AG04450 (cell line): Measurements from ENCODE around the gene EIF3C. TPM values are rescaled to one million over a fixed set of nuclear protein-coding genes. Genes with fewer than 3 reads are reported as not detected.
"Not testable (repeated sequence)": the region's sequence is repeated elsewhere in the genome, so short reads cannot be mapped to it uniquely, and the experiment has no call there.

ENCODE experiments used
- CTCF ChIA-PET: fragments of 300-600, 350-600 bp; formaldehyde crosslinking; extraction: SDS; loops from one replicate; lab custom pipeline; 2022; ENCODE audit warnings: antibody characterized with exemption, inconsistent platforms; lab: Charles Lee
- POLR2A ChIA-PET: fragments of 350-600 bp; formaldehyde crosslinking; extraction: SDS; loops from one replicate; lab custom pipeline; 2021; ENCODE audit warnings: antibody characterized with exemption, inconsistent platforms; lab: Yijun Ruan, JAX
- DNase-seq: peaks from one replicate; pipeline ENCODE4 v3.0.0-alpha.2; 2011; ENCODE audit warnings: low read depth, low spot score
- H3K27ac ChIP-seq: one replicate; pipeline ENCODE4 v1.5.1; 2012; ENCODE audit warnings: low read depth, low read length, control low read depth
- H3K27me3 ChIP-seq: one replicate; pipeline ENCODE4 v1.6.0; 2012; ENCODE audit warnings: low read length; ENCODE audit not compliant: control insufficient read depth, insufficient read depth
- H3K4me3 ChIP-seq: 2 replicates; pipeline ENCODE4 v1.5.1; 2011; ENCODE audit warnings: mild to moderate bottlenecking, low read depth, low read length, control low read depth
- H3K9me3 ChIP-seq: 2 replicates; pipeline ENCODE4 v1.5.1; 2012; ENCODE audit warnings: low read length; ENCODE audit not compliant: control insufficient read depth, insufficient read depth
- polyA plus RNA-seq: library from polyadenylated mRNA; depleted of rRNA; stranded (reverse); fragments of >200 nt; gene quantifications from 2 replicates; pipeline ENCODE4 v1.2.3, GENCODE V29; 2011; rRNA removed
- small RNA-seq: library from RNA; depleted of rRNA; stranded (forward); fragments of <200 nt; gene quantifications from one replicate; pipeline ENCODE3, GENCODE V24; 2012; ENCODE audit warnings: low read depth; ENCODE audit not compliant: insufficient read length

EIF3C gene
- polyA plus RNA-seq, 1 experiment, result 265 TPM

DNA sequence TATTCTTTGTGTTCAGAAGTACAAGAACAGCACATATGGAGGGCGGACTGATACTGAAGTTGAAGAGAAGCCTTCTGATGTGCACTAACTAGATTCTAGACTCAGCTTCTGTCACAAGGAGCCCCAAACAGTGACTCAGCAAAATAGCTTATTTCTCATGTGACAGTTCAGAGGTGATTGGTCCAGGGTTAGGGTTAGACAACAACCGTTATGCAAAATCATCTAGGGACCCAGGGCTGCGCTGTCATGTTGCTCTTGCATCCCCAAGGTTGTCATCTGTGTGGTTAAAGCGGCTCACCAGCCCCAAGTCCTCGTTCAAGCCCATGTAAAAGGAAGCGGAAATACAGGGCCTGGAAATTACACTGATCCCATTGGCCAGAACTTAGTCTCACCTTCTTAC lies 70.4 kb downstream of the EIF3C start:
- H3K27me3 ChIP-seq, CTCF ChIA-PET, H3K4me3 ChIP-seq, POLR2A ChIA-PET, H3K9me3 ChIP-seq, H3K27ac ChIP-seq, DNase-seq: not testable (repeated sequence)

DNA sequence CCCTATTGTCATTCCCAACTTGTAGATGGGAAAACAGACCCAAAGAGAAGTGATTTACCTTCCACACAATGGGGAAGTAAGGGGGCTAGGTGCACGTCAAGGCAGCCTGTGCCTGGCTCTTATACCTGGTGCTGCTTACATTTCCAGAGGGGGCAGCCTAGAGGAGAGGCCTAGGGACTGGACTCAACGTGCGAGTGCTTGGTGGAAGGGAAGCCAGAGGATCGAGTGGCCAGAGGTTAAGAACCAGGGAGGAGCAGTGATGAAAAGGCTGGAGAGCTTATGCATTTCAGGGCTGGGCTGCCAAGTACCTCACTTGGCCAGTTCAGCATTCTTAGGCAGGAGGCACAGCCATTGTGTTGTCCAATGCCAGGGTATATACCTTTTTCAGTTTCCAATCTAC lies 71.1 kb downstream of the EIF3C start:
- H3K27me3 ChIP-seq, H3K9me3 ChIP-seq, DNase-seq, CTCF ChIA-PET, H3K4me3 ChIP-seq, POLR2A ChIA-PET, H3K27ac ChIP-seq: not testable (repeated sequence)

Small RNA genes within 50 kb of the gene (small RNA-seq; reads per million reads assigned to genes)
- not detected for gene MIR6862-2

Other genes starting within 250 kb of the EIF3C start
- not detected in 2 replicates for gene NPIPB7, start 239.1 kb upstream of the EIF3C start, polyA plus RNA-seq
- gene CLN3, start 219.4 kb upstream of the EIF3C start, polyA plus RNA-seq, result 18.7 and 20.4 TPM in 2 replicates
- not detected in 2 replicates for gene APOBR, start 216.8 kb upstream of the EIF3C start, polyA plus RNA-seq
- gene IL27, start 204.6 kb upstream of the EIF3C start, polyA plus RNA-seq, result not detected in 2 replicates
- gene NUPR1, start 172.5 kb upstream of the EIF3C start, polyA plus RNA-seq, result 90.8 and 108 TPM in 2 replicates
- gene SGF29, start 157.5 kb upstream of the EIF3C start, polyA plus RNA-seq, result 1.7 and 3.1 TPM in 2 replicates
- 0.11 and 0.12 TPM in 2 replicates for gene SULT1A2, start 114.4 kb upstream of the EIF3C start, polyA plus RNA-seq
- 1.6 and 2.1 TPM in 2 replicates for gene SULT1A1, start 101.4 kb upstream of the EIF3C start, polyA plus RNA-seq
- 0.69 and 0.81 TPM in 2 replicates for gene NPIPB8, start 73.4 kb upstream of the EIF3C start, polyA plus RNA-seq
- gene NPIPB9, start 40.3 kb downstream of the EIF3C start, polyA plus RNA-seq, result 0.16 and 0.35 TPM in 2 replicates
- 19.7 and 27.5 TPM in 2 replicates for gene ATXN2L, start 111.5 kb downstream of the EIF3C start, polyA plus RNA-seq
- gene TUFM, start 134.9 kb downstream of the EIF3C start, polyA plus RNA-seq, result 107 and 110 TPM in 2 replicates
- gene SH2B1, start 152.4 kb downstream of the EIF3C start, polyA plus RNA-seq, result 12.2 and 13.8 TPM in 2 replicates
- 0.22 and 0.50 TPM in 2 replicates for gene ATP2A1, start 167.0 kb downstream of the EIF3C start, polyA plus RNA-seq
- gene RABEP2, start 213.8 kb downstream of the EIF3C start, polyA plus RNA-seq, result 9.0 and 11.7 TPM in 2 replicates
- not detected in 2 replicates for gene CD19, start 220.5 kb downstream of the EIF3C start, polyA plus RNA-seq
- 20.7 and 22.3 TPM in 2 replicates for gene NFATC2IP, start 239.5 kb downstream of the EIF3C start, polyA plus RNA-seq